CD4-positive, alpha-beta T cell treated with Interleukin-6 for 4 hours (primary cell): ENCODE results near the gene WFS1.

Experiments
- DNase-seq: peaks from one replicate; pipeline ENCODE4 v3.0.0-alpha.2; 2020; ENCODE audit warnings: mixed read lengths

Gene WFS1

DNA sequence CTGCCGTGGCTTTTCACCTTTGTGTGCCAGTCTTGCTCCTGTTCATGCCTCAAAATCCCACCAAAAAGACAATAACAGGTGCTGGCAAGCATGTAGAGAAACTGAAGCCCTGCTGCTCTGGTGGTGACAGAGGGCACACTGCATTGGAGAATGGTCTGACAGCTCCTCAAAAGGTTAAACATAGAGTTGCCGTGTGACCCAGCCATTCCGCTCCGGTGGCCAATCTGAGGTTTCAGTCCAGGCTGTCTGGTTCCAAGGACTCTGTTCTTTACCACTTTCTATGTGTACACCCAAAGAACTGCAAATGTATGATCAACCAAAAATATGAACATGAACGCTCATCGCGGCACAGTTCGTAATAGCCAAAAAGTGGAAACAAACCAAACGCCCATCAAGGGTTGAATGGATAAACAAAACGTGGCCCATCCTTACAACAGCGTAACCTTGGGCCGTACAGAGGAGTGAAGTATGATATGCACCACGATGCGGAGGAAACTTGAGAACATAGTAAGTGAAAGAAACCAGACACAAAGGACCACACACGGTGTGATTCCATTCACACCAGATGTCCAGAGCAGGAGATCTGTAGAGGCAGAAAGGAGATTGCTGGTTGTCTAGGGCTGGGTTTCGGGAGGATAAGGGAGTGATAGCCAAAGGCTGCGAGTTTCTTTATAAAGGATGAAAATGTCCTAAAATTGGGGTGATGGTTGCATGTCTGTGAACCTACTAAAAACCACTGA lies 33.6 kb upstream of the WFS1 start:
- no peak for DNase-seq

DNA sequence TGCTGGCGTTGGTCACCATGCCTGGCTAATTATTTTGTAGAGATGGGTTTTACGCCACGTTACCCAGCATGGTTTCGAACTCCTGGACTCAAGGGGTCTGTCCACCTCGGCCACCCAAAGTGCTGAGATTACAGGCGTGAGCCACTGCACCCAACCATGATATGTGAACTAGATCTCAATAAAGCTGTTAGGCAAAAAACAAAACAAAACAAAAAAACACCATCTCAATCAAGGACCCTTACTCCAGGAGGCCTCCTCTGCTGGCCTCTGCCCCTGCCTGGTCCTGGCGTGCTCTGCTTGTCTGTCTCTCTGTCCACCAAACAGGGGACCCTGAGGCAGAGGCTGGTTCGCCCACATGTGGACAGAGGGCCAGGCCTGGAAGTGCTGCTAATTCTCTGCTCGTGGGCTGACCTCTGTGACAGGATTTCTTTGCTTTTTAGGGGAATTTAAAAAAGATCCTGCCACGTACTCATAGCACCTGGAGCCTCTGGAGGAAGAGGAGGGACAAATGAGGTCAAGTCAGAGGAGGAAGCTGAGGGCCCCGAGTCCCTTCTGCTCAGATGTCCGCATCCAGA lies 32.7 kb upstream of the WFS1 start:
- DNase-seq = no peak

DNA sequence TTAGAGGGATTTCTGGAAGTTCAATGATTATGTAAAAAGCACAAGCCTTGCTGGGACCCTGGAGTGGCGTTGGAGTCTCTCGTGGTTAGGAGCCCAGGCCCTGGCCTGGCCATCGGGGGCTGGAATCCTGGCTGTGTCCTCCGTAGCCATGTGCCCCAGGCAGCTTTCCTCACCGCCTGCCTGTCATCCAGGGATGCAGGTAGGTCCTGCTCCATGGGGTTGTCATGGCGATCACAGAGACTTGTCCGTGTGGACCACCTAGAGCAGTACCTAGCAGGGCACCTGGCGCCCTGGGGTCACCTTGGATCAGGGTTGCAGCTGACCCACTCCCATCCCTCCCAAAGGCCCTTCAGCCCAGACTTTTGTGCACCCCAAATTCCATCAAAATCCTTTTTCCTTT lies 30.2 kb upstream of the WFS1 start:
- no peak for DNase-seq

DNA sequence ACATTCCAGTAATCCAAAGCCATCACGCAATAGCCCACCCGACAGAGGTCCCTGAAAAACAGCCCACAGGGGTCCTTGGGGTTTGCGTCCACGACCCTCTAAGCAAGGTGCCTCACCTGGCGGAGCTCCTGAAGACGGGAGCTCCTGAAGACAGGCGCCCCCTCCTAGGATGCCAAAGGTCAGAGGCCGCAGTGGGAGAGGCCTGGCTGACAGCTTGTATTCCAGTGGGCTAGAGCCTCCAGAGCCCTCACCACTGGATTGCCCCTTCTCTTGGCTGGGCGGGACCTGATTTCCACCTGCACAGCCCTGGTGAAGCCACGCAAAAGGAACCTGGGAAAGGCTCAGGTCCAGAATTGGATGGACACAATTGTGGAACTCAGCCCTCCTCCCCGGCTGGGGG lies 29.7 kb upstream of the WFS1 start:
- DNase-seq = no peak

DNA sequence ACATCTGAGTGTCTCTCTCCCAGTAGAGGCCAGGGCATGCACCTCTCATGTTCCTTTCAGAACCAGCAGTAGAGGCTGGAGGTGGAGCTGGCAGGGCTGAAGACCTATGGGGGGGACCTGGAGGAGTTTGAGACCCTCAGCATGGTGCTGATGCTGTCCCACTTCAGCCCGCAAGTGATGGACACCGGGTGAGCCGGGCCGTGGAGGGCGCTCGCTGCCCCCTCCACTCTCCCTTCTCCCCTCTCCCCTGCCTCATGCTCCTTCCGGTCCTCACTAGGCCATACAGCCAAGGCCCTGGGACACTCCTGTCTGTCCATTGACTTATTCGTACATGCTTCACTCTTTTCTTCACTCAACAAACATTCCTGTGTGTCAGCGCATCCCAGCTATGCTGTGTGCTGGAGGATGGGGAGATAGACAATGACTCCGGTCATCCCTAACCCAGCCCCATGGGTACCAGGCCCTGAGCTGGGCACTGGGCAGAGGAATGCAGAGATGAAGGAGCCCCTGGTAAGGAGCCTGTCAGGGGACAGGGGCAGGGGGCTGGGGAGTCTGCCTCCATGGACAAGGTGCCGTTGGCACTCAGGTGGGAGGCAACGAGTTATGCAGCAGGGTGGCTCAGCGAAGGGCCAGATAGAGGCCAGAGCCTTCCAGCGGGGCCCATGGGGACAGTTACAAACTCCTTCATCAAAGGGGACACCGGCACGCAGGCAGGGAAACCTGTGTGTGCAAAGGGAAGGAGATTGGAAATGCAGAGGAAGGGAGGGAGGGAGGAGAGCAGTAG lies 28.4 kb upstream of the WFS1 start:
- DNase-seq = no peak

DNA sequence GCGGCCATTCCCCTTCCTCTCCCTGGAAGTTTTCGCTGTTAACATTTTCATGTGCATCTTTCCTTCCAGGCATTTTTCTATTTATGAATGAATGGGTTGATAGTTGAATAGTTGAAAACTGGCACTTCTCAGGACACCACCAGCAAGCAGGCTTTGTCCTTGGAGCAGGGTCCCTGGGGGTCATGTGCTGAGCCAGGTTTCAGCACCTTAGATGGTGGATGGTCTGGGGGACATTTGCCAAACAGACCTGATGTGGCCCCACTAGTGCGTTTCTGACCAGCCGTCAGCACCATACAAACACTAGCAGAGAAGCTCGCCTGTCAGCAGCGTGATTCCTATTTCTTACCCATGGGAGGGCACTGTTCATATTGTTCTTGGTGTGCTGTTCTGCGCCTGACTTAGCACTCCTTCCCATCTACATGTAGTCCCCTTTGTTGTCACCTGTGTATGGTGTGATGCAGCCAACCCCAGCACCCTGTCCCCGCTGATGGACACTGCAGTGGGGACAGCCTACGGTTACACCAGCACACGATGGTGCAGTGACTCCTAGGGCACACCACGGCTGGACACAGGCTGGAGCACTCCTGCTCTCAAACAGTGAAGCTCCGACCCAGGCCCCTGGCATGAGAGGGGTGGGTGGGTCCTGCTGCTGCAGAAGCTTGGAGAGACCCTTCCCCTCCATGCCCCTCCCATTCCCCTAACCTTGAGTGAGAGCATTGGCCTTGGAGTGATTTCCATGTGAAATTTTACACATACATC lies 27.2 kb upstream of the WFS1 start:
- no peak for DNase-seq

DNA sequence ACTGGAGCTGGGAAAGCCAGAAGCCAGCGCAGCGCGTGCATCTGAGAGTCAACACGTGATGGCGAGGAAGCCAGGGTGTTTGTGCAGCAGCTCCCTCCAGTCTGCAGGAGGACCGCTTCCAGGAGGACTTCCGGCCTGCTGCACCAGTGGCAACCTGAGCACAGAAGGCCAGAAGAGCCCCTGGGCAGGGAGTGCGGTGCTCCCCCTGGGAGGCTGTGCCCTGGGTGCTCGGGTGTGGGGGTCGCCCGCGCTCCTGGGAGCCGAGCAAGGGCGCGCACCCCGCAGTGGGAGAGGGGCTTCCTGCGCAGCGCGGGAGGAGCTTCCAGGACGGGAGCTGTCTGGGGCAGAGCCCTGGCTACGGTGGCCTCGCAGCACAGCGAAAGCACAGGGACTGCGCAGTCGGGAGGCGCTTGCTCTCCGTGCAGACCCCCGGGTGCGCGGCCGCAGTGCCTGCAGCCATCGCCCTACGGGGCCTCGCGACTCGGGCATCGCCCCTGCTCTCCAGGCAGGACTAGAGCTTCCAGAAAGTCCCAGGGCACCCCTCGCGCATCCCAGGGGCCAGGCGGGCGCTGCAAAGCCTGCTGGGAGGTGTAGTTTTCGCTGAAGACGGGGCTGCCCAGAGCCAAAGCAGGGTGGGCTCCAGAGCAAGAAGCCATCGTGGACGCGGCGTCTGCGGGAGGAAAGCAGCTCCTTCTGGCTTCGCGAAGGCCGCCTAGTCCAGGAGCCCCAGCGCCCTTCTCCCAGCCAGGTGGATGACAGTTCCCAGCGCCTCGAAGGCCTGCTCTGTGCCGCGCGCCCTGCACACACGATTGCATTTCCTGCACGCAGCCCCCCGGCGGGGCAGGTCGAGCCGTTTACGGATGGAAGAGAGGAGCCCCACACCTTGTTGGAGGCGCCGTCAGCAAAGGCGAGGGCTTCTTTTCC lies 24.1 kb upstream of the WFS1 start:
- DNase-seq = no peak

DNA sequence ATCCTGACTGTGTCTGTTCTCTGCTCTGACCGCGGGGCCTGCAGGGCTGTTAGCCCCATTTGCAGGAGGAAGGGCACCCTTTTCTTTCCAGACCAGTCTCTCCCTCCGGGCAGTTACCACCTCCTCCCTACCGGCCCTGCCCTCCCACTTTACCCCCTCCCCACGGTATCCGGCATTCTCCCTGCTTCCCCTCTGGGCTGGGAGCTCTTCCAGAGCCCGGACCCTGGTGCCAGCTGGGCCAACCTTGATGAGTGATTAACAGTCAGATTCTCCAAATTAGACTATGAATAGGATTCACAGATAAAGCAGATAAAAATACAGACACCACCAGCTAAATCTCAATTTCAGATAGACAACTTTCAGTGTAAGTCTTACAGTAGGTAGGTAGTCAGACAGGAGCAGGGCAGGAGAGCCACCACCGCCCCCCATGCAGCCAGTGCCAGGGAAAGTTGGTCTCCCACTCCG lies 23.4 kb upstream of the WFS1 start:
- DNase-seq = no peak

DNA sequence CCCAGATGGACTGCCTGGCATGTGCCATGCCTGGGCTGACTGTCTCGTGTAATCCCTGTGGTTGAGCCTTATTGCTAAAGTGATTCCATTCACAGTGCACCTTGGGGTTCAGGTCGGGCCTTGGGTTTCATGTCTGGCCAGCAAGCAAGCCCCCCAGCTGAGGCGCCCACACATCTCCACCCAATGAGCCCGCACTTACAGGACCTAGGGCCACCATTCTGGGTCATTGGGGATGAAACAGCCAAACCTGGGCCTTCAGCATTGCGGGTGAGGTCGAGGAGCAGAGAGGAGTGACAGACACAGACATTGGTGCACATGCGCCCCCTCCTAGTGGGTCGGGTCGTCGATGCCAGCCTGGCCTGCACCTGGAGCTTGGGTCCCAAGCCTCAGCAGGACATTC lies 21.3 kb upstream of the WFS1 start:
- no peak for DNase-seq

DNA sequence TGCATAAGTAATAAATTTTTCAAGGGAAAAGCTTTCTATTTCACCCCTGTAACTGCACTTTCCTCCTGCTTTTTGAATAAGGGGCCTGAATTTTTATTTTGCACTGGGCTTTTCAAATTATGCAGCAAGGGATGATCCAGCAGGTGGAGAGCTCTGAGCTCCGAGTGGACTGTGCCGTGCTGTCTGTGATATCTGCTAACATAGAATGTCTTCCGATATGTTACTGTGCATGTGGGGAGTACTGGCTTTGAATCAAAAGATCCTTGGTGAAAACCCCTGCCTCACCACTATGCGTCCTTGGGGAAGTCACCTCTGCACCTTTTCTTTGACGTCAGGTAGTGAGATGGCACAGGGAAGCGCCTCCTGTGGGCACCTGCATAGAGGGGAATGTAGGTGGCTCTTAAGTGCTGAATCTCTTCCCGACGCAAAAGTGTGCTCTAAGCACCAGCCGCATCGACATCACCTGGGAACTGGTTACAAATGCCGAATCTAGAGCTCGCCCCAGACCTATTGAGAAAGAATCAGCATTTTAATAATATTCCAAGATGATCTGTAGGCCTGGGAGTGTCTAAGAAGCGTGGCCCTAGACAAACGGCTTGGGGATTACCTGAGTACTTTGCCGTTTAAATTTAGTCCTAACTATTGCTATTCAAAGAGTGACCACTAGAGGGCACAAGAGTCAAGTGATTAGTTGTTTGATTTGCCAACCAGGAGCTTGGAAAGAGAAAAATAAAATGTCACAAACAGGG lies 19.2 kb upstream of the WFS1 start:
- peak; percentile 10 for DNase-seq

DNA sequence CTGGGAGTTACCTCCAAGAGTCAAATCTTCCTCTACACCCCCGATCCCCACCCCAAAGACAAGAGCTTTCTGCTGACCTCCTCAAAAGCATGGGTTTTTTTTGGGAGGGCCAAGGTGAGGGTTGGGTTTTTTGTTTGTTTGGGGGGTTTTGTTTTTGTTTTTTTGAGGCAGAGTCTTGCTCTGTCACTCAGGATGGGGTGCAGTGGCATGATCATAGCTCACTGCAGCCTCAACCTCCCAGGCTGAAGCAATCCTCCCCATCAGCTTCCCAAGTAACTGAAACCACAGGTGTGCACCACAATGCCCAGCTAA lies 18.7 kb upstream of the WFS1 start:
- no peak for DNase-seq

DNA sequence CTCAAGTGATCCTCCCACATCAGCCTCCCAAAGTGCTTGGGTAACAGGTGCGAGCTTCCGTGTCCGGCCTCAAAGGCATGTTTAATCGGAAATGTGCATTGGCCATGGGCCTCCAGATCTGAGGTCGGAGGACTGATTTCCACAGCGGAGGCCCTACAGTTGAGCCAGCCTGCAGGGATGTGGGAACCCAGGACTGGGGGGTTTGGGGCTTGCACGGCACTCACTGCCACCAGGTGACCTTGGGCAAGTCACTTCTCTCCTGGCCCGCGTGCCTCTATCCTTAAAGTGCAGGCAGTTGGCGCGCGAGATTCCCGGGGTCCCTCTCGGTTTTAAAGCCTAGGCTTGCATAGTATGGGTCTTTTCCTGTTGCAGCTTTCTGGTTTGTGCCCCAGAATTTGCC lies 18.3 kb upstream of the WFS1 start:
- DNase-seq = no peak

DNA sequence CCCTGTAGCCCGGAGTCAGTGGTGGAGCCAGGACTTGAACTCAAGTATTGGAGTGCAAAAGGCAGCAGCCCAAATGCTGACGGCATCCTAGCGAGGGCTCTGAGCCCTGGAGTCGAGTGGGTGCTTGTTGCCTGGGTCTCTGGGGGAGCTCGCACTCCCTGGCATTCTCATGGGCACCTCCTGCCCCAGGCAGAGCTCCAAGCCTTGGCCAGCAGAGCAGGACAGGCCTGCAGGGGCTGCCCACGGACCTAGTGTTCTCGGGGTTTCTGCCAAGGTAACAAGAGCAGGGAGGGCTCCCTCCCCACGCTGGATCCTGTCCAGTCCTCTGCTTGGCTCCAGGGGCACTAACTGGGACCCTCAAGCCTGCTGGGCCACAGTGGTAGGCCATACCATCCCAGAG lies 17.6 kb upstream of the WFS1 start:
- no peak for DNase-seq

DNA sequence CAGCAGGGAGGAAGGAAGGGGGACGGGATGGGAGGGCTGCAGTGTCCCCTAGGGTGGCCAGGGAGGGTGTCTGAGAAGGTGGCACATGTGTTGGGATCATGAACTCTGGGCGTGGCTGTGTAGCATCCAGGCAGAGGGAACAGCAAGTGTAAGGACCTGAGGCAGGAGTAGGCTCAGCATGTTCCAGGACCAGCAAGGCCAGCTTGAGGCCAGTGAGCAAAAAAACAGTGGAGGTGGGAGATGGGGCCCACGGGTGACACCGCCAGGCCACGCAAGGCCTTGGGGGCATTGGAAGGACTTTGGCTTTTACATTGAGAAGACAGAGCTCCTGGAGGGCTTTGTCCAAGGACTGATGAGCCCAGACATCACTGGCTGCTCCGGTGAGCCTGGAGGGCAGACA lies 16.5 kb upstream of the WFS1 start:
- no peak for DNase-seq

DNA sequence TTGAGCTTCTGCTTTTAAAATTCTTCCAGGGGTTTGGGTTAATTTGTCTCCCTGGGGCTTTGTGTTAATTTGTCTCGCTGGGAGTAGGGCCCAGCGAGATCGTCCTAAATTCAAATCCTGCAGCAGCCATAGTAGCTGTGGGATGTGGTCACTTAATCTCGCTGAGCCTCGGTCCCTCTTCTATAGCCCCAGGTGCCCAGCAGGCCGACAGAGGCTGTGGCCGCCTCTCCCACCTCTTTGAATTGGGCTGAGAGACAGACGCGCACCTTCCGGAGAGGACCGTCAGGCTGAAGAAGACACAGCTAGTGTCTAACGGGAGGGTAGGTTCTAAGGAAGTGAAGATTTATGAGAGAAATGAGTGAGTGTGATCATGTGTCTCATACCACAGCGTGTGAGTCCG lies 15.7 kb upstream of the WFS1 start:
- DNase-seq = no peak

DNA sequence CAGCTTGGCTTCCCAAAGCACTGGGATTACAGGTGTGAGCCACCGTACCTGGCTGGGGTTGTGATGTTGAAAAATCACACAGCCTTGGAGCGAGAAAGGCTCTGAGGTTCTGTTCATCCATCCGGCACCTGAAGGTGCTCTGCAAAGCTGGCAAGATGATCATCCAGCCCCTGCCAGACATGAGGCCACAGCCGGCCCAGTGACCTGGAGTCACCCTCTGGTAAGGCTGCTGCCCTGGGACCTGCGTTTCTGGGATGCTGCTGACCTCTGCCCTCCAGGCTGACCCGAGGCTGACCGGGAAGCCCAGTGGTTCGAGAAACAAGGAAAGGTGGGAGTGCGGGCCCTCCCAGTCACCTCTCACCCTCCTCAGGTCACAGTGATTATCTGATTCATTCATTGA lies 13.5 kb upstream of the WFS1 start:
- no peak for DNase-seq

DNA sequence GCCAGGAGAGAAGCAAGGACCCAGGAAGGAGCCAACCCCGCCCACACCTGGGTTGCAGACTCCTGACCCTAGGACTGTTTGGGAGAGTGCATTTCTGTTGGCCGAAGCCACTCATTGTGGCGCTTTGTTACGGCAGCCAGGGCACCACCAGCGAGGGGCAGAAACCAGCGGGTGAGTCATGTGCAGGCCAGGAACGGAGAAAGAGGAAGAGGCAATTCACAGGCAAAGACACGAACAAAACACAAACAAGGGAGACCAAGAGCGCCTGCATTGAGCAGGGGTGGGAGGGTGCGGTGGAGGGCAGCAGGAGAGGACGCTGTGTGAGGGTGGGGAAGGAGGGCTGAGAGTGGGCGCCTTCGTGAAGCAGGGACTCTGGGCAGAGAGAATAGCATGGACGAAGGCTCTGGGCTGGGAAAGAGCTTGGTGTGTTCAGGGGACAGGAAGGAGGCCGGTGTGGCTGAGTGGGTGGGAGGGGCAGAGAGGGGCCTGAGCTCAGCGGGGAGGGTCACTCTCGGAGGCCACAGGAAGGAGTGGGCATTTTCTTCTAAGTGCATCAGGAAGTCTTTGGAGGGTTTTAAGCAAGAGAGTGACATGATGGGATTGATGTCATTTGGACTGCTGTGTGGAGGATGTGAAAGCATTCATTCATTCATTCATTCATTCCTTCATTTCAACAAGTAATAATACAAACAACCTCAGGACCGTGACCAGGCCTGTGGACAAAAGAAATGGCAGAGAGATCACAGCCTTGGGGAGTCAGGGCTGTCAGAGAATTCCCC lies 12.2 kb upstream of the WFS1 start:
- no peak for DNase-seq

DNA sequence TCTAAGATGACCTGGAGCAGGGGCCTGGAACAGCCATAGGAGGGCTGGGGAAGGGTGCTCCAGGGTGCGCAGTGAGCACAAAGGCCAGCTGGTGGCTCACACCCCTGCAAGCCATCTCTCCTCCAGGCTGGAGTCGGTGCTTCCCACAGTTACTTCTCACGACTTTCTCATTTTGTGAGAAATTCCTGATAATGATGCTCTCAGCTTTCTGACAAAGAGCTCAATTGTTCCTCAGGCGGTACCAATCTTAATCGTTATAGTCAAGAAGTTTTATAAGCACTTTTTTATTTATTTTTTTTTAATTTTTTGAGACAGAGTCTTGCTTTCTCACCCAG lies 11.7 kb upstream of the WFS1 start:
- no peak for DNase-seq

DNA sequence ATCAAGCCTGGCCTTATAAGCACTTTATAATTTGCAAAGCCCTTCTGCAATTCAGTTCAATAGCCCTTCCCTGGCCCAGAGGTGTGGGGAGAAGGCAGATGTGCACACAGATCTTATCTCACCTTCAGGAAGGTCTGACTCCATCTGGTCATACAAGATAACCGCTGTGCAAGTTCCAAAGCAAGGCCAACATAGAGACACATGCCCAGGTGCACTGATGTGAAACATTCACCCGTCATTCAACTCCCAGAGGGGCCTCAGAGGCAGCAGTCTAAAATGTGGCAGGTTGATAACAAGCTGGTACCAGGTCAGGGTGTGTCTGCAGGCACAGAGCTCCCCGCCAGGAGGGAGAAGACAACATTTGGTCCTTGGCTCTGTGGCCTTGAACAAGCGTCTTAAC lies 10.9 kb upstream of the WFS1 start:
- DNase-seq = no peak

DNA sequence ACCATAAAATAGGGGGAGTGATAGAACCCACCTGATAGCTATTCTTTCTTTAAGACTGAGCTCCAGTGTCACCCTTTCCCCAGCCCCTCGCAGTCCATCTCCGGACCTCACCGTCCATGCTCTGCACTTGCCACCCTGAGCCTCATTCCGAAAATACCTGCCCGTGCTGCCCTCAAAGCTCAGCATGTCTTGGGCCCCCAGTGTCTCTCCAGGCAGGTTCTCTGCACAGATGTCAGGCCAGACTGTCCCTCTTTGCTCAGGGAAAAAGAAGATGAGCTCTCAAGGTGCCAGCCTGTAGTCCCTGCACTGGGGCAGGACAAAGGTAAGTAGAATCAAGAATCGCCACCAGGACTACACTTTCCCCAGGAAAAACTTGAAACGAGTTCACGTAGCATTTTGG lies 9.8 kb upstream of the WFS1 start:
- DNase-seq = no peak

DNA sequence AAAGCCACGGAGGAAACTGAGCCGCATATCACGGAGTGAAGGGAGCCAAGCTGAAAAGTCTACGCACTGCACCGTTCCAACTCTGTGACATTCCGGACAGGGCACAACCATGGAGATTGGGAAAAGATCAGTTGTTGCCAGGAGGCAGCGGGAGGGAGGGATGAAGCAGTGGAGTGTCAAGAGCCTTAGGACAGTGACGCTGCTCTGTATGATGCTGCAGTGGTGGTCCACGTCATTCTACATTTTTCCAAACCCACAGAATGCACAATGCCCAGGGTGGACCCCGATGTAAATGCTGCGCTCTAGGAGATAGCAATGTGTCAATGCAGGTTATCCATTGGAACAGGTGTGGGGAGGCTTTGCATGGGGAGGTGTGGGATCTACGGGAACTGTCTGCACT lies 7.5 kb upstream of the WFS1 start:
- DNase-seq = no peak
